GM18867 (cell line): ENCODE results near the gene NAALADL2.
A peak's percentile ranks its signal among the peaks of the same experiment; 100 is the strongest.
"Not testable (repeated sequence)": the region's sequence is repeated elsewhere in the genome, so short reads cannot be mapped to it uniquely, and the experiment has no call there.

Source experiments
- ATAC-seq: cut with Tn5 transposase; IDR thresholded peaks from one replicate; pipeline ENCODE4 v1.9.1; 2021; ENCODE audit warnings: mild to moderate bottlenecking, moderate library complexity; ENCODE audit not compliant: unreplicated experiment

NAALADL2 gene

GRCh38 chr3:175248832-175249231, 389.7 kb downstream of the NAALADL2 start:
- no peak for ATAC-seq

GRCh38 chr3:175255698-175256097, 396.6 kb downstream of the NAALADL2 start:
- no peak for ATAC-seq

GRCh38 chr3:175257123-175257522, 398.0 kb downstream of the NAALADL2 start:
- ATAC-seq: no peak

GRCh38 chr3:175258763-175259162, 399.6 kb downstream of the NAALADL2 start:
- no peak for ATAC-seq

- no peak for ATAC-seq
Measured at GRCh38 chr3:175260145-175260794, 401.1 kb downstream of the NAALADL2 start.

GRCh38 chr3:175266478-175266877, 407.3 kb downstream of the NAALADL2 start:
- ATAC-seq: no peak

GRCh38 chr3:175267121-175267531, 408.0 kb downstream of the NAALADL2 start:
- peak; percentile 15 for ATAC-seq

- peak; percentile 14 for ATAC-seq
Measured at GRCh38 chr3:175267561-175267960, 408.4 kb downstream of the NAALADL2 start.

GRCh38 chr3:175269394-175269793, 410.3 kb downstream of the NAALADL2 start:
- ATAC-seq: no peak

- no peak for ATAC-seq
Measured at GRCh38 chr3:175270198-175270837, 411.2 kb downstream of the NAALADL2 start.

- ATAC-seq: no peak
Measured at GRCh38 chr3:175270866-175271265, 411.7 kb downstream of the NAALADL2 start.

- ATAC-seq: not testable (repeated sequence)
Measured at GRCh38 chr3:175271465-175271864, 412.3 kb downstream of the NAALADL2 start.

- ATAC-seq: no peak
Measured at GRCh38 chr3:175272392-175272791, 413.3 kb downstream of the NAALADL2 start.

GRCh38 chr3:175273573-175273972, 414.4 kb downstream of the NAALADL2 start:
- ATAC-seq: no peak

- ATAC-seq: peak; percentile 74
Measured at GRCh38 chr3:175274056-175274455, 414.9 kb downstream of the NAALADL2 start.

- peak; percentile 53 for ATAC-seq
Measured at GRCh38 chr3:175274474-175275218, 415.5 kb downstream of the NAALADL2 start.

- ATAC-seq: no peak
Measured at GRCh38 chr3:175278680-175279079, 419.5 kb downstream of the NAALADL2 start.

GRCh38 chr3:175279457-175279856, 420.3 kb downstream of the NAALADL2 start:
- no peak for ATAC-seq

- ATAC-seq: no peak
Measured at GRCh38 chr3:175279911-175280310, 420.8 kb downstream of the NAALADL2 start.

- ATAC-seq: peak; percentile 100
Measured at GRCh38 chr3:175287361-175287963, 428.3 kb downstream of the NAALADL2 start.

- no peak for ATAC-seq
Measured at GRCh38 chr3:175288621-175289020, 429.5 kb downstream of the NAALADL2 start.
